ENCODE results near the gene ADGRL1.

The ADGRL1 gene

GRCh38 chr19:14119644-14120496 is 86.1 kb downstream of the ADGRL1 start:
- peak overlapping the region in 1 of 2 experiments; percentile 18 for H2BK12ac ChIP-seq (ENCODE audit: low read length in 2 of 2)
- no peak overlapping the region for H2BK5ac ChIP-seq (ENCODE audit: low read depth, low read length, poor library complexity, severe bottlenecking)
- DNase-seq = no peak
- H3K4me2 ChIP-seq (ENCODE audit: low read length, poor library complexity, severe bottlenecking) = no peak overlapping the region
- peak overlapping the region; percentile 23 for H2BK120ac ChIP-seq (ENCODE audit: low read depth, low read length)
- H3K9me3 ChIP-seq (ENCODE audit: control insufficient read depth, low read length) = no peaks in the 10 kb centered on the region
- H4K8ac ChIP-seq (ENCODE audit: low read length) = peak overlapping the region; percentile 42
- H3K14ac ChIP-seq (ENCODE audit: low read length in 2 of 2) = no peak overlapping the region
- peak overlapping the region; percentile 54 for H2BK15ac ChIP-seq (ENCODE audit: low read depth, poor library complexity, severe bottlenecking)
- no peaks in the 10 kb centered on the region for H3K27me3 ChIP-seq (ENCODE audit: control insufficient read depth in 1 of 2, insufficient read depth in 1 of 2, low read length in 2 of 2)
- H4K91ac ChIP-seq (ENCODE audit: low read length) = no peak overlapping the region
- peaks cover 21% of the 10 kb centered on the region for H3K4me1 ChIP-seq (ENCODE audit: control insufficient read depth, insufficient read depth, low read depth, low read length)
- WGBS = 87% methylated on average over 6 of the region's 7 CpGs
- H3K27ac ChIP-seq (ENCODE audit: low read length, poor library complexity, severe bottlenecking) = no peak overlapping the region
- H2AK5ac ChIP-seq (ENCODE audit: low read length, severe bottlenecking) = no peak overlapping the region
- H2AFZ ChIP-seq (ENCODE audit: low read depth, low read length) = no peak overlapping the region
- H3K9ac ChIP-seq (ENCODE audit: low read length) = peak overlapping the region; percentile 99
- H3K4me3 ChIP-seq (ENCODE audit: insufficient read depth in 1 of 2, low read depth in 1 of 2, low read length in 2 of 2) = peak overlapping the region in 1 of 2 experiments; percentile 84
- H3K4ac ChIP-seq (ENCODE audit: low read depth in 1 of 2, low read length in 2 of 2) = no peak overlapping the region
- no peak overlapping the region for H3K18ac ChIP-seq (ENCODE audit: low read depth in 1 of 2, low read length in 2 of 2)
- no peak overlapping the region for H3K23ac ChIP-seq (ENCODE audit: low read length in 2 of 2)
- H3K36me3 ChIP-seq (ENCODE audit: control insufficient read depth in 1 of 2, insufficient read depth in 2 of 2, low read depth in 1 of 2, low read length in 2 of 2) = no peaks in the 10 kb centered on the region
- H3K79me1 ChIP-seq (replicated peaks; ENCODE audit: low read length, poor library complexity, severe bottlenecking) = peaks cover 19% of the 10 kb centered on the region

- H3K4me2 ChIP-seq (ENCODE audit: low read length, poor library complexity, severe bottlenecking) = no peak overlapping the region
- H2BK12ac ChIP-seq (ENCODE audit: low read length in 2 of 2) = no peak overlapping the region
- no peaks in the 10 kb centered on the region for H3K9me3 ChIP-seq (ENCODE audit: control insufficient read depth, low read length)
- DNase-seq = no peak
- H3K14ac ChIP-seq (ENCODE audit: low read length in 2 of 2) = no peak overlapping the region
- no peak overlapping the region for H2BK5ac ChIP-seq (ENCODE audit: low read depth, low read length, poor library complexity, severe bottlenecking)
- no peak overlapping the region for H2BK15ac ChIP-seq (ENCODE audit: low read depth, poor library complexity, severe bottlenecking)
- no peak overlapping the region for H4K91ac ChIP-seq (ENCODE audit: low read length)
- H2AFZ ChIP-seq (ENCODE audit: low read depth, low read length) = no peak overlapping the region
- no peak overlapping the region for H2AK5ac ChIP-seq (ENCODE audit: low read length, severe bottlenecking)
- H2BK120ac ChIP-seq (ENCODE audit: low read depth, low read length) = peak overlapping the region; percentile 23
- peaks cover 26% of the 10 kb centered on the region for H3K4me1 ChIP-seq (ENCODE audit: control insufficient read depth, insufficient read depth, low read depth, low read length)
- peaks cover 25% of the 10 kb centered on the region for H3K79me1 ChIP-seq (replicated peaks; ENCODE audit: low read length, poor library complexity, severe bottlenecking)
- H4K8ac ChIP-seq (ENCODE audit: low read length) = no peak overlapping the region
- H3K23ac ChIP-seq (ENCODE audit: low read length in 2 of 2) = no peak overlapping the region
- no peaks in the 10 kb centered on the region for H3K27me3 ChIP-seq (ENCODE audit: control insufficient read depth in 1 of 2, insufficient read depth in 1 of 2, low read length in 2 of 2)
- 88% methylated on average over 2 of the region's 3 CpGs for WGBS
- no peak overlapping the region for H3K18ac ChIP-seq (ENCODE audit: low read depth in 1 of 2, low read length in 2 of 2)
- H3K4me3 ChIP-seq (ENCODE audit: insufficient read depth in 1 of 2, low read depth in 1 of 2, low read length in 2 of 2) = peak overlapping the region in 1 of 2 experiments; percentile 84
- H3K4ac ChIP-seq (ENCODE audit: low read depth in 1 of 2, low read length in 2 of 2) = no peak overlapping the region
- H3K36me3 ChIP-seq (ENCODE audit: control insufficient read depth in 1 of 2, insufficient read depth in 2 of 2, low read depth in 1 of 2, low read length in 2 of 2) = peaks cover 0 to 4% of the 10 kb centered on the region in 2 experiments
- H3K27ac ChIP-seq (ENCODE audit: low read length, poor library complexity, severe bottlenecking) = peak overlapping the region; percentile 87
- peak overlapping the region; percentile 99 for H3K9ac ChIP-seq (ENCODE audit: low read length)
Measured at GRCh38 chr19:14119146-14119545, 86.8 kb downstream of the ADGRL1 start.

DNA sequence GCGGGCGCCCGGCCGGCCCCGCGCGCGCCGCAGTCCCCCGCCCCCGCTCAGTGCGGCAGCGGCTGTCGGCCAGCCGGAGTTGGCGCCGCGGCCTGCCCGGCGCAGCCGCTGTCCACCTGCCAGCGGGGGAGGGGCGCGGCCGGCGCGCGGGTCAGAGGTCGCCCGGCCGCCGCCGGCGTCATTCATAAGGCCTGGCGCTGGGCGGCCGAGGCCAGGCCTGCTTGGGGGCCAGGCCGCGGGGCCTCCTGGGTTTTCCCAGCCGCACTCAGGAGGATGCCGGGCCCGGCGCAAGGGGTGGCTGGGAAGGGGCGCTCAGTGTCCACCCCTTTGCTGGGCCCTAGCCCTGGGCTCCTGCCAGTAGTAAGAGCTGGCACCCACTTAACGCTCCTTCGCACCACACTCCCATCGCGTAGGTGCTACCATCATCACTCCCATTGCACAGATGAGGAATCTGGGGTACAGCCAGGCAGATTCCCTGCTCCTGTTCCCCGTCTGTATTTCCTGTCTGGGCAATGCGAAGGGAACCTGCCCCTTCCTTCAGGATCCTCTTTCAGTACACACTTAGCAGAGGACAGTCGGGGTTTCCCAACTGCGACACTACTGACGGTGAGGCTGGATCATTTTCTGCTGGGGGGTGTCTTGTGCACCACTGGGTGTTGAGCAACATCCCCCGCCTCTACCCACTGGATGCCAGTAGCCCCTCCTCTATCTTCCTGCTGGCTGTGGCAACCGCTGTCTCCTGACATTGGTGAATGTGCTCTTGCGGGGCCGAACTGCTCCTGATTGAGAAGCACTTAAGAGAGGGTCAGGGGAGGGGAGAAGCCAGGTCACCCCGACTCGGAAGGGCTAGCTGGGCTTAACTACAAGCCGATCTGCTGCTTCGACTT is 87.6 kb downstream of the ADGRL1 start:
- Histone ChIP-seq H3K4ac (ENCODE audit: low read depth in 1 of 2, low read length in 2 of 2) (peak overlapping the region; percentile 89 to 95), H3K4me3 (ENCODE audit: insufficient read depth in 1 of 2, low read depth in 1 of 2, low read length in 2 of 2) (peak overlapping the region; percentile 53 to 84), H3K79me1 (replicated peaks; ENCODE audit: low read length, poor library complexity, severe bottlenecking) (peaks cover 30% of the 10 kb centered on the region), H3K27ac (ENCODE audit: low read length, poor library complexity, severe bottlenecking) (peak overlapping the region; percentile 87), H2AK5ac (ENCODE audit: low read length, severe bottlenecking) (peak overlapping the region; percentile 76), H4K91ac (ENCODE audit: low read length) (peak overlapping the region; percentile 81), H3K4me1 (ENCODE audit: control insufficient read depth, insufficient read depth, low read depth, low read length) (peaks cover 31% of the 10 kb centered on the region), H3K18ac (ENCODE audit: low read depth in 1 of 2, low read length in 2 of 2) (peak overlapping the region; percentile 14 to 87), H3K4me2 (ENCODE audit: low read length, poor library complexity, severe bottlenecking) (peak overlapping the region; percentile 75), H2BK5ac (ENCODE audit: low read depth, low read length, poor library complexity, severe bottlenecking) (peak overlapping the region; percentile 1), H3K9me3 (ENCODE audit: control insufficient read depth, low read length) (no peaks in the 10 kb centered on the region), H2BK12ac (ENCODE audit: low read length in 2 of 2) (peak overlapping the region in 1 of 2 experiments; percentile 49), H3K23ac (ENCODE audit: low read length in 2 of 2) (no peak overlapping the region), H4K8ac (ENCODE audit: low read length) (peak overlapping the region; percentile 87), H3K36me3 (ENCODE audit: control insufficient read depth in 1 of 2, insufficient read depth in 2 of 2, low read depth in 1 of 2, low read length in 2 of 2) (peaks cover 0 to 4% of the 10 kb centered on the region in 2 experiments), H3K27me3 (ENCODE audit: control insufficient read depth in 1 of 2, insufficient read depth in 1 of 2, low read length in 2 of 2) (no peaks in the 10 kb centered on the region), H2AFZ (ENCODE audit: low read depth, low read length) (peak overlapping the region; percentile 74), H3K14ac (ENCODE audit: low read length in 2 of 2) (peak overlapping the region in 1 of 2 experiments; percentile 95), H3K9ac (ENCODE audit: low read length) (peak overlapping the region; percentile 99), H2BK120ac (ENCODE audit: low read depth, low read length) (no peak overlapping the region), H2BK15ac (ENCODE audit: low read depth, poor library complexity, severe bottlenecking) (no peak overlapping the region)
- 22% methylated on average over 39 of the region's 61 CpGs for WGBS
- DNase-seq = peak; percentile 88

Measured in mesenchymal stem cell (in vitro differentiated cells and primary cell).